GM12875 (cell line): ENCODE measurements around the gene TRERF1.

ENCODE experiments used
- H3K4me3 ChIP-seq: one replicate; pipeline ENCODE4 v1.5.1; 2011; ENCODE audit warnings: low read depth, low read length, control low read depth
- TF ChIP-seq, protein P1 (sequence below): IDR thresholded peaks from 2 replicates; pipeline ENCODE4 v1.5.1; 2011; ENCODE audit warnings: low read depth, mild to moderate bottlenecking, control low read depth, inconsistent platforms, low read length, moderate library complexity, borderline replicate concordance; ENCODE audit not compliant: insufficient read depth

Gene TRERF1

GRCh38 chr6:42281570-42281969 lies 170.2 kb downstream of the TRERF1 start:
- H3K4me3 ChIP-seq = no peak overlapping the region
- TF ChIP-seq, protein P1, sequence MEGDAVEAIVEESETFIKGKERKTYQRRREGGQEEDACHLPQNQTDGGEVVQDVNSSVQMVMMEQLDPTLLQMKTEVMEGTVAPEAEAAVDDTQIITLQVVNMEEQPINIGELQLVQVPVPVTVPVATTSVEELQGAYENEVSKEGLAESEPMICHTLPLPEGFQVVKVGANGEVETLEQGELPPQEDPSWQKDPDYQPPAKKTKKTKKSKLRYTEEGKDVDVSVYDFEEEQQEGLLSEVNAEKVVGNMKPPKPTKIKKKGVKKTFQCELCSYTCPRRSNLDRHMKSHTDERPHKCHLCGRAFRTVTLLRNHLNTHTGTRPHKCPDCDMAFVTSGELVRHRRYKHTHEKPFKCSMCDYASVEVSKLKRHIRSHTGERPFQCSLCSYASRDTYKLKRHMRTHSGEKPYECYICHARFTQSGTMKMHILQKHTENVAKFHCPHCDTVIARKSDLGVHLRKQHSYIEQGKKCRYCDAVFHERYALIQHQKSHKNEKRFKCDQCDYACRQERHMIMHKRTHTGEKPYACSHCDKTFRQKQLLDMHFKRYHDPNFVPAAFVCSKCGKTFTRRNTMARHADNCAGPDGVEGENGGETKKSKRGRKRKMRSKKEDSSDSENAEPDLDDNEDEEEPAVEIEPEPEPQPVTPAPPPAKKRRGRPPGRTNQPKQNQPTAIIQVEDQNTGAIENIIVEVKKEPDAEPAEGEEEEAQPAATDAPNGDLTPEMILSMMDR = no peak

DNA sequence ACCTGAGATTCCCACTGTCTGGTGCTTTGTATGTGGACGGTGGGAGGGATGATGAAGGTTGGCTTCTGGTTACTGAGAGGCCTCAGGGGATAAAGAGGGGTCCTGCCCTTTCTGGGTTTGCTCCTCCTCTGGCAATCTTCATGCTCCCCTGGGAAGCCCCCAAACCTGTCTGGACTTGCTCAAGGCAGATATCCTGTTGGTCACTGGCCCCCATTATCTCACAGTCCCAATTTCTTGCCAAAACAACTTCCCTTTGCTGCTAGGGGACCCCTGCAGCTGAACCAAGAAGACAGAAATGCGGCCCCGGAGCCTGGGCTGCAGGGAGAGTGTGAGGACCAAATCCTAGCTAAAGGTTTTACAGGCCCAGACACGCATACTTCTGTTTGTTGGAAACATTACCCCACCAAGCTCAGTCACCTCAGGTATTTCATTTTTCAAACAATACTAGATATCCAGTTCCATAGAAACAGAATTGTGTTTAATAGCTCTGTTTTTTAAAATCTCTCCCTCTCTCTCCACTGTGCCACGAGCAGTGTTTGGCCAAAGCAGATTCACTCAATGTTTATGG lies 170.7 kb downstream of the TRERF1 start:
- H3K4me3 ChIP-seq = no peak overlapping the region
- TF ChIP-seq, protein P1 = no peak

GRCh38 chr6:42279966-42280629 lies 171.6 kb downstream of the TRERF1 start:
- no peak overlapping the region for H3K4me3 ChIP-seq
- TF ChIP-seq, protein P1 = no peak

GRCh38 chr6:42279144-42279781 lies 172.5 kb downstream of the TRERF1 start:
- TF ChIP-seq, protein P1 = no peak
- no peak overlapping the region for H3K4me3 ChIP-seq

GRCh38 chr6:42278131-42278853 lies 173.4 kb downstream of the TRERF1 start:
- no peak overlapping the region for H3K4me3 ChIP-seq

DNA sequence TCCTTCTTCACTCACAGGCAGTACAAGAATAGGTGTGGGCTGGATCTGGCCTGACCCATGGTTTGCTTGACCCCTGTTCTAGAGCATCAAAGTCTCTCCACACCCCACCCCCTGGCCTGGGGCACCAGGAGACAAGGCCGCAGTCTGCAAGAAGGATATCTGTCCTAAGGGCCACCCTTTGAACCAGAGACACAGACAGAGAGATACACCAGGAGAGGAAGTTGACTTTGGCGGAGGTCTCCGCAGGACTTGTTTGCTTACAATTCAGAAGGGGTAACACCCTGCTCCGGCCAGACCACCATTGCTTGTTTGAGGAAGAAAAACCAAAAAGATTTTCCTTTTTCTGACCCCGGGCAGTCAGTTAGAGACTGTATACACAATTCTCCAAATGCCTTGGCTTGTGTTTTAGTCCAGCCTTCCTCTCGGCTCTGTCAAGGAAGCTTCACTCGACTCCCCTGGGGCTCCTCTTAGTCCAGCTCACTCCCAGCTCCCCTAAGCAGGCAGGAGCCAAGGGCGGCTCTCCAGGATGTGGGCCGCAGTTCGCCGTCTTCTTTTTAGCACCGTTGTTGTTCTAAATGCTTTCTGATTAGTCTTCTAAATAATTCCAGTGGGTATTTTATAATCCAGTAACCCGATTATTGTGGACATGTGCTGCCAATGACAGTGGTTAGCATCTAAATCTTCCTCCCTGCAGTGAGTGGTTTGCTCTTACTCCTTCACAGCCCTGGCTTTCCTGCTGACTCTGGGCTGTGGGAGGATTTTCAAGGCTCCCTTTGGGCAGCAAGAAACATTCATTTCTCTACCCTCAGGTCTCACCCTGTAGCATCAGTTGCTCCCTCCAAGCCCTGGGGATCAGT lies 175.5 kb downstream of the TRERF1 start:
- H3K4me3 ChIP-seq = no peak overlapping the region
- TF ChIP-seq, protein P1 = no peak

More at GRCh38 chr6:42278131-42278853, 173.4 kb downstream of the TRERF1 start:
- TF ChIP-seq, protein P1 = no peak
